Stimulated activated CD4-positive, alpha-beta T cell treated with anti-CD3 and anti-CD28 coated beads, Interleukin-12 subunit alpha, Interleukin-12 subunit beta, amount 100 ng/mL, for 48 hours (primary cell): ENCODE data around the gene NEUROD4.
"Not testable (repeated sequence)": the region's sequence is repeated elsewhere in the genome, so short reads cannot be mapped to it uniquely, and the experiment has no call there.

Experiments used
- DNase-seq, 3 donors: peaks; one replicate each; pipeline ENCODE4 v3.0.0-alpha.2; 2020; ENCODE audit warnings: low read depth in 2 of 3, low spot score in 1 of 3

NEUROD4 gene

DNA sequence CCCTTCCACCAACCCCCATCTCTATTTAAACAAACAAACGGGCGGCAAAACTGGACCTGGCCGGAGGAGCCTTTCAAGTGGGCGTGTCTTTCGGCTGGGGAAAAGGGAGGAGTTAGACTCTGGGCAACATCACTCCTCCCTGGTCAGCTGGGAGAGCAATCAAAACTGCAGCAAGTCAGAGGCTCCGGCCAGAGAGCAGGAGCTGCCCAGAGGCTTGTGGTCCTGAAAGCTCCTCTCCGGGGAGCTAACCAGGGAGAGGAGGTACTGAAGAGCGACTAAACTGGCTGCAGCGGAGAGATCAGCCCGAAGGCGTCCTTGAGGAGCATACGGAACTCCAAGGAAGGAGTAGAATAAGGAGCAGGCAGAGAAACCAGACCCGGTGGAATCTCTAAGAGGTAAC lies at the start of gene NEUROD4:
Gene NEUROD4, plus strand, starts transcription at position 191 of the 400 bp plus-strand sequence. CDS start 6,466 bp downstream, outside the sequence.
- DNase-seq, result peak; percentile 1 to 6 (median 2)

- no peak for DNase-seq
Observed at GRCh38 chr12:54970741-54971140, 49.0 kb upstream of the NEUROD4 start.

GRCh38 chr12:54973556-54973955 lies 46.2 kb upstream of the NEUROD4 start:
- no peak for DNase-seq

GRCh38 chr12:54974279-54974678 lies 45.5 kb upstream of the NEUROD4 start:
- DNase-seq, result no peak

GRCh38 chr12:54975272-54975671 lies 44.5 kb upstream of the NEUROD4 start:
- no peak for DNase-seq

DNA sequence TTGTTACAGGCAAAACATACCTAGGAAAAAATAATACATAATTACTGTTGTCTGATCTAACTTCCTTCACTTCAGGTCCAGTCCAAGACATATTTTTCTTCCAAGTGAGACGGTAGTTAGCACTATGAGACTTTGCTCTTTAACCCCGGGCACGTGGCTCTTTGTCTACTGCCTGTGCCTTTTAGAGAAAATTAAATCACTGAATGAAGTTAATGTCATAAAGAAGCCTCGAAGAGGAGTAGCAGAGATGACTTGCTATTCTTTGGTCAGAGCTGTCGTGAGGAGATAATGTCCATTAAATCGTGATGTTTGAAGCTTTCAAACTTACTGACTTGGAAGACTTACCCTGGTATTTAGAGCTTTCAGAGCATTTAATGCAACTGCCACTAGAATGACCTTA lies 43.9 kb upstream of the NEUROD4 start:
- DNase-seq, result no peak

GRCh38 chr12:54977155-54977554 lies 42.6 kb upstream of the NEUROD4 start:
- no peak for DNase-seq

DNA sequence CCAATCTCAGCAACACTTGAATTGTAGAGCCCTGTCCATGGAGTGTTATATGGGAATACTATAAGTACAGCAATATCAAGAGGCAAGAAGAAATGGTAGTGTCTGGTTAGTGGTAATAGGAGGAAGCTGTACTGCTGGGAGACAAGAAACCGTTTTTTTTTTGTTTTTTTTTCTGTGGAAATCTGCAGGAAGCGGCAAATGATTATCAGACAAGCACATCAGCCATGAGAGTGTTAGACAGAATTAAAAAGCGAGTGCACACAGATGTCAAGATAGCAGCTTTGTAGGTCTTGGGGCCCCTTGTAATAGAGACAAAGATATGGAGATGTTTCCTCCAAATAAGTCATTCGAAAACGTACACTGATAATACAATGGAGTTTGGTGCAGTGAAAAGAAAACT lies 41.9 kb upstream of the NEUROD4 start:
- no peak for DNase-seq

- no peak for DNase-seq
Observed at GRCh38 chr12:54980341-54980740, 39.4 kb upstream of the NEUROD4 start.

DNA sequence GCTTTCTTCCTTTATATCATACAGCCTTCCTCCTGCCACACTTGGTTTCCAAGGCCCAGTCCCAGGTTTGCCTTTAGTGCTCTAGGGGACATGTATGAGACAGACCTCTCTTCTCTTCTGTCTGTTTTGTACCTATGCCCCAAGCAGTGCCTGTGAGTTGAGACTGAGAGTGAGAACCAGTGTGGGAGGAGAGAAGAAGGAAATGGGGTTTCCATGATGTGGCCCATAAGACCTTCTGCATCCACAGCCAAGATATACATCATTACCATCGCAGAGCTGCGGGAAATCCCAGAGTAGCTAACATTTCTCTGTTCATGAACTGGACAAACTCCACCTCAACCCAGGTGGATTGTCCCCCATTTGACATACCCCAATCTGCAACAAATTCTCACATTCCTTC lies 38.0 kb upstream of the NEUROD4 start:
- DNase-seq, result peak in 1 of 3 donors; percentile 22

- peak in 1 of 3 donors; percentile 16 for DNase-seq
Observed at GRCh38 chr12:54983536-54984101, 36.2 kb upstream of the NEUROD4 start.

DNA sequence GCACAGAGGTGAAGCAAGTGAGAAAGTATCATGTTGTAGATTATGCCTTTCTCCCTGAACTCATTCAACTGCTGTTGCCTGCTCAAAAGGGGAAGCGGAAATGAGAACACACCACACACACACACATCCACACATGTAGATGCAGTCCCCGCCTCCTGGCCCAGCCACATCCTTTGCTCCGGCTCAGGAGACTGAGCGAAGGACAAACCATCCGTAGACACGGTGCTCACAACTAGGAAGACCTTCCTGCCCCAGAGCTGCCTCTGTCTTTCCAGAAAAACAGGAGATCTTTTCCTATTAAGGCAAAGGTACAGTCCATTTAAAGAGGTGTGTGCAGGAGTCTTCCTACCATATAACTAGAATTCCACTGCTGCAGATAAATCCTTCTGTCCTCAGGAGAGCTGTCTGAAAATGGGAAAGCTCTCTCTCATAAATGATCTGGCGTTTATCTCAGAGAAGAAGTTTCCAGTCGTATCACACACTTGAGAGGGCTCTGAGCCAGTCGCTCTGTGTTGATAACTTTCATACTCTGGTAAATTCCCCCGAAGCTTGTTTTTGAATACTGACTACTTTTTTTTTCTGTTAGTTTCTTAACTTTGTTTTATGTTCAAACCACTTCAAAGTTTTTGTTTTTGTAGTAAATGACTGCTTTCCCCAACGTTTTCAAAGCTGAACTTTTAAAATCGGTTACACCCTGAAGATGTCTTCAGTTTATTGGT lies 35.0 kb upstream of the NEUROD4 start, which contains the start of gene TESPA1:
Gene TESPA1, minus strand, starts transcription at position 105 of the 719 bp plus-strand sequence. CDS start 10,200 bp downstream, outside the sequence.
- peak; percentile 74 to 80 (median 75) for DNase-seq

- DNase-seq, result not testable (repeated sequence)
Observed at GRCh38 chr12:54986773-54987172, 33.0 kb upstream of the NEUROD4 start.

GRCh38 chr12:54987611-54988231 lies 32.1 kb upstream of the NEUROD4 start:
- no peak for DNase-seq

DNA sequence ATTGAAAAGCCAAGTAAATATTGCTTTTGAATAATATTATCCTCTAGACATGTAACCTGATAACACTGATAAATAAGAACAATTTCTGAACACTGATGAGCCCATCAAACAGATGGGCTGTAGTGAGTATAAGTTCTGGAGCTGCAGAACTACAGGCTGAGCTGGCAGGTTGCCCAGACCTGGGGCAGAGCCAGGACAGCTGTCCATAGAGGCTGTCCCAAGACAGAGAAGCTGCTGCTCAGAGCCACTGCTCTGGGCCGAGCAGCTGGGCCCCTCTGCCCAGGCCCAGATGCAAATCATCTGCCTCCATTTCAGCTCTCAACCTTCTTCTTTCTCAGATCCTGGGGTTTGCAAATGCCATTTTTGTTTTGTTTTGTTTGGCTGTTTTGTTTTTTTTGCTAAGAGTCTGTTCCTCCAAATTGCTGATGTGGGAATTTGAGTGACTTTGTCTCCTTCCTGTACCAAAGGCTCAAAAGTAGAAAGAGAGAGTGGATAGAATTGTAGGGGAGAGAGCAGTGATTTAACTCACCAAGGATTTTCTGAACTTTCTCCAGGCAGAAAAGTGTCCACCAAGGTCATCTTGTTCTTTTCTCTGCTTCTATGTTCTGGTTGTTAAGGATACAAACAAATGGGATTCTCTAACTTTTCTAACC lies 31.2 kb upstream of the NEUROD4 start:
- DNase-seq, result no peak

DNA sequence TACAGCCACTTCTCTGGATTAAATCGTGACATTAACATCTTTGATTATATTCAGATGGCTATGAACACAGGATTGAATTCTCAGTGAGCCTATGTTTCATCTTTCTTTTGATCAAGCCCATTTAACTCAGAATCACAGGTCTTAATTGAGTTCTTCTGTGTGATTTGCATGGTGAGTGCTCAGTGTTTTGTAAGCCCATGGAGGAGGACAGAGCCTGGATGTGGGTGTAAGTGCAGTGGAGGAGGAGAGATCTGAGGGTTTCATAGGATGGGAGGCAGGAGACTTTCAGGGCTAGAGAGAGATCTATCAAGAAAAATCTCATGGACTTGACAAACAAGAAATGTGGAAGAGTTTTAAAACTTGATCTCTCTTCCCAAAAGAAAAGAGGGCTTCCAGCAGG lies 29.9 kb upstream of the NEUROD4 start:
- DNase-seq, result no peak

DNA sequence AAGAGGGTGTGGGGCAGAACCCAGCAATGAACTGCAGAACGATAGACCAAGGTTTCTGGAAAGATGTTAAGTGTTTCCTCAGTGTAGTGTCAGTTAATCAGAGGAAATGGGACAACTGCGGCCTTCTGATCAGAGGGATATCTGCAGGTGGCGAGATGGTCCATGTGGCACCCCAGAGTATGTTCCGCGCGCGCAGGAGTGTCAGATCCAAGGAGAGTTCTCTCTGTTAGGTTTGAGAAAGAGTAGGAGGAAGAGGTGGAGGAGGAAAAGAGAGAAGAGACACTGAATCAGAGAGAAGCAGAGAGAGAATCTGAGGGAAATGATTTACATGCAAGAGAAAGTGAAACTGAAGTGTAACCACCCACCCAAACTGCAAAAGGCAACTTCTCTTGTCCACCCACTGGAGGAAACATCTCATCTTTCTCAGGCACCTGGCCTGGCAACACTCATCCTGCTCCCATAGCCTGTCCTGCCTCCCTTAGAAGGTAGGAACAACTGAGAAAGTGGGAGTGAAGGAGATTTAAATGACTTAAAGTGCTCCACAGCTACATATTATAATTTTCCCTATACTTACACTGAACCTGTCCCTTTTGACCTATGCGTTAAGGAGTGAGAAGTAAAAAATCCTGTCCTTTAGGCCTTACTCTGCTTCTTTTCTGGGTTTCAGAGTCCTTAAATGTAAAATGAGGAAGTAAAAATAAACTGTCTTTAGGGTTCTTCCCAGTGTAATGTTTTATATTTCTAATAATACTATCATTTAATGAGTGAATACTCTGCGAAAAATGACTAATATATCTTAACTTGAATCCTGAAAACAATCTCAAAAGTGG lies 28.4 kb upstream of the NEUROD4 start:
- peak in 2 of 3 donors; percentile 9 to 27 for DNase-seq

DNA sequence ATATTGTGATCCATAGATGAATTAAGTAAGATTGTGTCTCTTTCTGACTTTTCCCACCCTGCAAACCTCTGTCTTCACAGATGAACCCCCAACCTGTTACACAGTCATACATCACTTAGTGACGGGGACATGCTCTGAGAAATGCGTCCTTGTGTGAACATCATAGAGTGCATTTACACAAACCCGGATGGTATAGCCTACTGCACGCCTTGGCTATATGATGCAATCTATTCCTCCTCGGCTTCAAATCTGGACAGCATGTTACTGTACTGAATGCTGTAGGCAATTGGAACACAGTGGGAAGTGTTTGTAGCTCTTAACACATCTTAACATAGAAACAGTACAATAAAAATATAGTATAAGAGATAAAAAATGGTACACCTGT lies 27.8 kb upstream of the NEUROD4 start:
- no peak for DNase-seq

DNA sequence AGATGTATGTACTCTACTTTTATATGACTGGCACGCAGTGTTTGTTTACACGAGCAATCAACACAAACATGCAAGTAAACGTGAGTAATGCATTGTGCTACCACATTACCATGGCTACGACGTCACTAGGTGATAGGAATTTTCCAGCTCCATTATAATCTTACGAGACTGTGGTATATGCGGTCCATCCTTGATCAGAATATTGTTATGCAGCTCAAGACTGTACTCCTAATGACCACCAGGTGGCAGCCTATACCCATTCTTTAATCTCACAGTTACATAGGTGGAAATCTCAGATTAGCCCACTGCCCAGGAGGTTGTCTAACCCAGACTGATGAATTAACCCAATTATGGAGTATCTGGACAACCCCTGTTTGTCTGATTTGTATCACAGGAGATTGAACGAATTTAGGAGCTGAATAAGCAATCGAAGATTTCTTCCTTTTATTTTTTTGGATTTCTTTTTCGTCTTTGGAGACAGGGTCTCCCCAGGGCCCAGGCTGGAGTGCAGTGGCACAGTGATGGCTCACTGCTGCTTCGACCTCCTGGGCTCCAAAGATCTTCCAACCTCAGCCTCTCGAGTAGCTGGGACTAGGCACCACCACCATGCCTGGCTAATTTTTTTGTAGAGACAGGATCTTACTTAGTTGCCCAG lies 26.5 kb upstream of the NEUROD4 start:
- peak in 2 of 3 donors; percentile 28 to 62 for DNase-seq

DNA sequence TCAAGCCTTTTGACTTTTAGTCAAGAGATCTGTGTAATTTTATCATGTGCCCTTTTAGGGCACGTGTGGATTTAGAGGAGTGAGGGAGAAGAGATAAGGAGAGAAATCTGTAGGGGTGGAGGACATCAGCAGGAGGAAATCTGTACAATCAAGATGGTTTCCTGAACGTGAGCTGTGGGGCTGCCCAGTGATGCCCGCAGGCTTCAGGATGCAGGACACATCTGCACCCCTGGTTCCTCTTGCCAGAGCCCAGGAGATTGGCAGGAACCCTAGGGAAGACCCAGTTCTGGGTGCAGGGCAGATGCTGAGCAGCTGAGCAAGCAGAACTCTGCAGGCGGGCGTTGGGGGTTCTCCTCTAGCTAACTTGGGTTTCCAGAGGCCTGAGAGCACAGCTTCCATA lies 23.6 kb upstream of the NEUROD4 start:
- no peak for DNase-seq
